GM18858 (cell line): ENCODE measurements around the gene EPS15.
"Not testable (repeated sequence)": the region's sequence is repeated elsewhere in the genome, so short reads cannot be mapped to it uniquely, and the experiment has no call there.

ENCODE experiments used
- ATAC-seq: cut with Tn5 transposase; IDR thresholded peaks from one replicate; pipeline ENCODE4 v1.9.1; 2021; ENCODE audit not compliant: unreplicated experiment

EPS15 gene

GRCh38 chr1:51392241-51392640 is 126.8 kb downstream of the EPS15 start:
- ATAC-seq = no peak

GRCh38 chr1:51390641-51391040 is 128.4 kb downstream of the EPS15 start:
- not testable (repeated sequence) for ATAC-seq

GRCh38 chr1:51387288-51387687 is 131.8 kb downstream of the EPS15 start:
- ATAC-seq = not testable (repeated sequence)

- ATAC-seq = not testable (repeated sequence)
Observed at GRCh38 chr1:51386259-51386658, 132.8 kb downstream of the EPS15 start.

- ATAC-seq = no peak
Observed at GRCh38 chr1:51385776-51386175, 133.3 kb downstream of the EPS15 start.

- ATAC-seq = no peak
Observed at GRCh38 chr1:51381964-51382363, 137.1 kb downstream of the EPS15 start.

GRCh38 chr1:51380936-51381335 is 138.1 kb downstream of the EPS15 start:
- no peak for ATAC-seq

- ATAC-seq = no peak
Observed at GRCh38 chr1:51378871-51379270, 140.2 kb downstream of the EPS15 start.

- no peak for ATAC-seq
Observed at GRCh38 chr1:51373898-51374297, 145.2 kb downstream of the EPS15 start.

GRCh38 chr1:51372561-51372960 is 146.5 kb downstream of the EPS15 start:
- ATAC-seq = no peak

GRCh38 chr1:51369171-51369570 is 149.9 kb downstream of the EPS15 start:
- no peak for ATAC-seq

GRCh38 chr1:51365774-51366173 is 153.3 kb downstream of the EPS15 start:
- ATAC-seq = no peak

GRCh38 chr1:51359879-51360278 is 159.2 kb downstream of the EPS15 start:
- no peak for ATAC-seq

GRCh38 chr1:51355382-51355781 is 163.7 kb downstream of the EPS15 start:
- no peak for ATAC-seq

GRCh38 chr1:51354416-51354815 is 164.7 kb downstream of the EPS15 start:
- ATAC-seq = no peak

- no peak for ATAC-seq
Observed at GRCh38 chr1:51351907-51352306, 167.2 kb downstream of the EPS15 start.

GRCh38 chr1:51349862-51350261 is 169.2 kb downstream of the EPS15 start:
- no peak for ATAC-seq

- no peak for ATAC-seq
Observed at GRCh38 chr1:51348147-51348527, 170.9 kb downstream of the EPS15 start.

- no peak for ATAC-seq
Observed at GRCh38 chr1:51347398-51348146, 171.5 kb downstream of the EPS15 start.

- no peak for ATAC-seq
Observed at GRCh38 chr1:51346086-51346942, 172.8 kb downstream of the EPS15 start.

GRCh38 chr1:51345300-51345687 is 173.8 kb downstream of the EPS15 start:
- ATAC-seq = no peak

GRCh38 chr1:51344602-51345299 is 174.3 kb downstream of the EPS15 start:
- ATAC-seq = no peak
